HG02571 (cell line): Measurements from ENCODE around the gene DCUN1D2.
"Not testable (repeated sequence)": the region's sequence is repeated elsewhere in the genome, so short reads cannot be mapped to it uniquely, and the experiment has no call there.

Source experiments
- ATAC-seq: cut with Tn5 transposase; IDR thresholded peaks from one replicate; pipeline ENCODE4 v1.9.1; 2021; ENCODE audit warnings: mild to moderate bottlenecking, moderate library complexity; ENCODE audit not compliant: unreplicated experiment

Gene DCUN1D2

DNA sequence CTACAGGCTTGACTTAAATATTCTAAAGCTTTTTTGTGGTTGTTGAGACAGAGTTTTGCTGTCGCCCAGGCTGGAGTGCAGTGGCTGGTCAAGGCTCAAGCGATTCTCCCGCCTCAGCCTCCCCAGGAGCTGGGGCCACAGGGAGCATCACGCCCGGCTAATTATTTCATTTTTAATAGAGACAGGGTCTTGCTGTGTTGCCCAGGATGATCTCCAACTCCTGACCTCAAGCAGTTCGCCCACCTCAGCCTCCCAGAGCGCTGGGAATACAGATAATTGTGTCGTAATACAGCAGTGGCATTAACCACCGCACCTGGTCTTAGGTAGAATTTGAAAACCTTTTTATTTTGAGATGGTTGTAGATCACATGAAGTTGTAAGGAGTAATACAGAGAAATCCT, 1.5 kb upstream of the DCUN1D2 start:
- ATAC-seq, result no peak

DNA sequence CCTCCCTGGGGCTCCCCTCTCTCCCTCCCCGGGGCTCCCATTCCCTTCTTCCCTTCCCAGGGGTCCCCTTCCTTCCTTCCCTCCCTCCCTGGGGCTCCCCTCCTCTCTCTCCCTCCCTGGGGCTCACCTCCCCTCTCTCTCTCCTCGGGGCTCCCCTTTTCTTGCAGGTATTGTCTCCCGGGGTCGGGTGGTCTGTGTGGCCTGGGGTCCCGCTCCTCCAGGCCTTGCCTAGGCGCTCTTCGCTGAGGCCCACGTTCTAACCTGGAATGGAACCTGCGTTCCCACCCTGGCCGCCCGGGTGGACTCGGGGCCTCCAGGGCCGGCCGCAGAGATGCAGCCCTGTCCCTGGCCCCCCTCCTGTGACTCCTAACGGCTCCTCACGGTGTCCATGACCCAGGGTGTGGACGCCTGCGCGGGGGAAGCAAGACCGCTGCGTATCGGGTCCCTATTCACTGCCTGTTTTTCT, 940 bp upstream of the DCUN1D2 start:
- no peak for ATAC-seq

DNA sequence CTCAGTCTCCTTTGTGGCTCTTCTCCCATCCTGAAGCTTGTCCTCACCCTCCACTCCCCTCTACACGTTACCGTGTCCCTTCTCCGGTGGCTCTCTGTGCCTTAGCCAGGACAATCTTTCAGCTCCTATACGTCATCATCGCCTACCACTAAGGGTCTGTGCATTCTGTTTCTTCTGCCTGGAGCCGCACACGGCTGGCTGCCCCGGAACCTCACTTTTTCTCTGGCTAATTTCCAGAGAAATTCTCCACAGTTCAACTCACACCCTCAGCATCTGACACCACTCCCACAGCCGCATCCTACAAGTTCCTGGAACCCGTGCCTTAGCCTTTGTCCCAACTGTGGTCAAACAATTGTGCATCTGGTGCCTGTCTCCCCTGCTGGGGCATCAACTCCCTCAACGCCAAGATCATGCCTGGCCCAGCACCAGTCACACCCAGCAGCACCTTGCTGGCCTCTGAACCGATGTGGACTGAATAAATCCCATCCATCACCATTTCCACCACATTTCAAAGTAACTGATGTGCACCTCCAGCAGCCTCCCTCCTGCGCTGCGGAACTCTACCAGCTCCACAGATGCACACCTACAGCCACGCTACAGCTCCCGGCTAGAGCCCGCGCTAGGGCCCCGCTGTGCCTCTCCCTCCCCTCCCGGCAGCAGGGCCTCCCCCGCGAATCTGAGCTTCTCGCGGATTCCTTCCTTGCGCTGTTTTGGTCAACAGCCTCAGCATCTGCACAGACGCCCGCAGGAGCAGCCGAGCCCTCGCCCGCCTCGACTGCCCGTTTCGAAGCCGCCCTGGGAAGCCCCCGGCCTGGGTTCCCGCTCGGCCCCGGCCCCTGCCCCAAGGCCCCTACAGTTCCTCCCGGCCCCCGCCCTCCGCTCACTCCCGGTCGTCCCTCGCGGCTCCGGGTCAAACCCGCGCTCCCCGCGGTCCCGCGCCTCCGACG, 689 bp downstream of the DCUN1D2 start:
- ATAC-seq, result peak; percentile 20

DNA sequence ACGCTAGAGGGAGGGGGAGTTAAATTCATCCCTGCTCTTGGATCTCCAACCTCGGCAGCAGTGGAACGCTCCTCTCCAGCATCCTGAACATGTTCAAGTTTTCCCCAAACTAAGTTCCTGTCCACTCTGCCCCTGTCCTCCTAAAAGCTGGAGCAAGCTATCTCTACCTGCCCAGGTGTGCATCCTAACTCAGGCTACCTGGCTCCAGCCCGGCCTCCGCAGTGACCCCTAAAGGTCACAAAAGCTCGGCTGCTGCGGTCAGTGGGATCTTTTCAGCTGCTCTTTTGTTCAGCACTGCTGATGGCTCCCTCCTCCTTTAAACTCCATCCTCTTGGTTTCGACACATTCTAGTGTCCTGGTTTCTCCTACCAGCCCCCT, 1.4 kb downstream of the DCUN1D2 start:
- ATAC-seq, result no peak

DNA sequence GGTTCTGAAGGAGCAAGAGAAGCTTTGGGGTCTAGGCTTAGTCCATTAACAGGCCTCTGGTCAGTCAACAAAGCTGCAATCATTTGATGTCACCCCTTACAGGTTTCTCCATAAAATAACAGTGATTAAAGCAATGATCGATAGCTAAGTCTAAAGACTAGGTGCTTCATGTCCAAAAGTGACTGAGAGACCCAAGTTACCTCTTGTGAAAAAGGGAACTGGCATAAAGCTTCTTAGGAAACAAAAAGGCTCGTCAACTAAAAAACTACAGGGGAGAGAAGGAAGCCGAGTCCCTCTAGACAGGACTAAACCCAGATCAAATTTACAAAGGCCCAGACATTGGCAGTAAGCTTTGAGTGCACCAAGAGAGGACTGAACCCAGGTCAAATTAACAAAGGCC, 2.2 kb downstream of the DCUN1D2 start:
- ATAC-seq, result no peak

DNA sequence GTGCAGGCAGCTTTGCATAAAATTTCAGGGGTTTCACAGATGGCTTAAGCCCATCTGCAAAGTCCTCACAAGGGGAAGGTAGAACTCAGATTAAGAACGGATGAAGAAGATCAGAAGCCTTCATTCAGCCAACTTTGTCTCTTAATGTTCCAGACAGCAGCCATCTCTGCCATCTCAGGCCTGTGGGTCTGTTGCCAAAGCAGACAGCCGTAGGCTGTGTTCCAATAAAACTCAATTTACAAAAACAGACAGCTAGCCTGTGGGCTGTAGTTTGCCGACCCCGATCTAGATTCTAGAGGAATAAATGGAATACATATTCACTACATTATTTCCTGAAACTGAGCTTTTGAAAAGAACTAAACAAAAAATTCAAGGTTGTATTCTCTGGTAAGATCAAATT, 3.8 kb downstream of the DCUN1D2 start:
- no peak for ATAC-seq

DNA sequence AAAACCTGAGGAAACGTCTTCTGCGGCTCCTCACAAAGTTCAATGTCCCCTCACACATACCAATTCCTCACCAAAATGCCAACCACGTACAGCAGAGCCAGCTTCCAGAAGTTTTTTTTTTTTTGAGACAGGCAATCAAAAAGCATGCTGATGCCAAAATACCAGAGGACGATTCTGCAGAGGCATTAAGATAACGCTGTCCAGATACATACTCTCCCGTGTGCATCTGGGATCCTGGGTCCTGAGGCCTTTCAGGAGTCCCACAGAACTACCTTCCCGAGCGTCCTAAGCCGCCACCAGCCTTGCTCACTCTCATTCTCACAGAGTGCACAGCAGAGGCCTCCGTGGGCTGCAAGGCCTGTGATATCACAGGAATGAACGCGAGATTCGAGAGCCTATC, 5.0 kb downstream of the DCUN1D2 start:
- ATAC-seq, result no peak

DNA sequence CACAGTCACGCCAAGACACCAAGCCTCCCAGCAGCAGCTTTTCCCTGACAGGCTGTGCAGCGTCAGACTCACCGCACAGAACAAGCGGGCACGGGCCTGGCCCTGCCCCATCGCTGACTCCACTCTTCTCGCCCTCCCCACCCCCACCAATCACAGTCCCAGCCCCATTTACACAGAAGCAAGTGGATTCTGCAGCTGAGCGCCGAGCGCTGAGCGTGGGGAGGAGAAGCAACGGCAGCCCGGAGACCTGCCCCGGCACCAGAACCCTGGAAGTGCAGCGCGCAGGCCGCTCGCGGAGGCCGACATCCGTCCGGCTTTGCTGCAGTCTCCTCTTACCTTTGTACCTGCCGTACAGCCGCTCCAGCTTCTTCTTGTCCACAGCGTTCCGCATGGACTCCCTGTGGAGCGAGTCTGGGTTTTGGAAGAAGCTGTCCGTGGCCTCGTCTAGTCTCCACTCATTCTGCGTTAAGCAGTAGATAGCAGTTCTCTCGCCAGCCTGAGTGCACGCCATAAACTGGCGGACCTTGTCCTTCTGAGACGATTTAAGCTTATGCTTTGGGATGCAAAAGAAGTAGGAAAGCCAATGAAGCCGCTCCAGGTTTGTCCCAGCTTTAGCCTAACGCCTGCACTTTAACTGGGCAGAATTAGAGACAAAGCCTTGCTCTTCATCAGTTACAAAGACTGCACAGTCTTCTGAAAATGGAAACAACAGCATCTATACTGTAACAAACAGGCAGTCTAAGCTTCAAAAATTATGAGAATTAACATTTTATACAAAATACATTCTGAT, 6.8 kb downstream of the DCUN1D2 start:
- no peak for ATAC-seq

DNA sequence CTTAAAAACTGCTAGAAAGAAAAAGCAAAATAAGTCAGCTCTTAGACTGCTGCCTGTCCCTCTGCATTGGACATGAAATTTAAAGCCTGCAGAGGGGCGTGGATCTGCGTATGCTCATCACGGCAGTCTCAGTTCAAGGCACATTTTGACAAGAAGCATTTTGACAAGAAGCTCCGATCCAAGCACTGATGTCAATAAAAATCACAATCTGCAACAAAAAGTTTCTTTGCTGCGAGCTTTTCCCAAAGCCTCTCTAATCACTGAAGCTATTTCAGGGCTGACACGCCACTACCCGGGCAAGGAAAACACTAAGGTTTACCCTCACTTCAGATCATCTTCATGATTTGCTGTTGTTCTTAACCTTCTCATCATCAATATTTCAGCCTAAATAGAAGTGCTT, 7.4 kb downstream of the DCUN1D2 start:
- ATAC-seq, result no peak

DNA sequence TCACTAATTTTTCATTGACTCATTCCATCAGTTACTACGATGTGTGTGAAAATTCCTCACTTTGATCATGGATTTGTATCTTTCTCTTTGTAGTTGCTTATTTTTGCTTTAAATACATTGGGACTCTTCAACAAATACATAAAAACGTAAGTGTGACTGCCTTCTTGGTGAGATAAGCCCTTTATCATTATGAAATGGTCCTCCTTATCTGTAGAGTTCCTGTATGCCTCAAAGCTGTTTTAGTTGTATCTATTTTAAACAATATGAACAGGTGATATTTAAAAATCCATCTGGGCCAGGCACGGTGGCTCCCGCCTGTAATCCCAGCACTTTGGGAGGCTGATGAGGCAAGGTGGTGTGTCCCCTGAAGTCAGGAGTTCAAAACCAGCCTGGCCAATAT, 11.3 kb downstream of the DCUN1D2 start:
- no peak for ATAC-seq

DNA sequence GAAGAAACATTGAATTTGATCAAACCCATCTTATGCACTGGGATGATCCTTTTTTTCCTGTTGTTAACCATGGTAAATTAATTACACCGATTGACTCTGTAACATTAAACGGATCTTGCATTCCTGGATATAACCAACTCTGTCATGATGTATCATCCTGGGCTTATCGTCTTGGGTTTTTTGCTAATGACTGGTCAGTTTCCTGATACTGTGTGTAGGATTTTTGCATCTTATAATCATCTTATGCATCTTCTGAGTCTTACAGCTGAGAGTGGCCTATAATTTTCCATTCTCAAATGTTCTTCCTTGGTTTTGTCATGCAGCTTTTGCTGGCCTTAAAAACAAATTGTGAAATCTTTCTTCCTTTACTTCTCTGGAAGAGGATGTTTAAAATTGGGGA, 12.8 kb downstream of the DCUN1D2 start:
- no peak for ATAC-seq

DNA sequence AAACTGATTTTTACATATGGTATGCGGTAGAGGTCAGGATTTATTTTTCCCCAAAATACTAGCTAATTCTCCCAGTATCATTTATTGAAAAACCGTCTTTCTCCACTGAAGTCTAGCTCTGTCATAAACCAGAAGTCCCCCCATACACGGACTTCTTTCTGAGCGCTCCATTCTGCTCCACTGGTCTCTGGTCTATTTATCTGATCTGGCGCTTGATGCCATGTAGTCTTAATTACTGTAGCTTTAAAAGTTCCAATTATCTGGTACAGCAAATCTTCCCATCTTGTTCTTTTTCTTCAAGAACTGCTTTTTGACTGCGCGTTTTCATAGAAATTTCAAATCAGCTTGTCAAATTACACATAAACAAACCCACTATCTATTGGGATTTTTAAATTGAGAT, 13.7 kb downstream of the DCUN1D2 start:
- ATAC-seq, result no peak

DNA sequence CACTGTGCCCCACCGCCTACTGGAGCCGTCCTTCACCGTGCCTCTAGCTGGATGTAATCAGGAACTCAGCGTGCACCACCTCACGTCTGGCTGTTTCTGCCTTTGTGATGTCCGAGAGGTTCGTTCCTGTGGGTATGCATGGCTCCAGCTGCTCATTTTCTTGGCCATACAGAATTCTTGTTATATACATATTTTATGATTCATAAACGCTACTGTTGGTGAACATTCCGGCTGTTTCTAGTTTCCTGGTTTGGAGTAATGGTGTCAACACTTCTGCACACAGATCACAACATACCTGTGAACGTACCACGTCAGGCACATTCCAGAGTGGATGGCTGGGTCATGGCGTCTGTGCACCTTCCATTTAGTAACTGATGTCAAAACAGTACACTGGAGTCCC, 14.6 kb downstream of the DCUN1D2 start:
- no peak for ATAC-seq

DNA sequence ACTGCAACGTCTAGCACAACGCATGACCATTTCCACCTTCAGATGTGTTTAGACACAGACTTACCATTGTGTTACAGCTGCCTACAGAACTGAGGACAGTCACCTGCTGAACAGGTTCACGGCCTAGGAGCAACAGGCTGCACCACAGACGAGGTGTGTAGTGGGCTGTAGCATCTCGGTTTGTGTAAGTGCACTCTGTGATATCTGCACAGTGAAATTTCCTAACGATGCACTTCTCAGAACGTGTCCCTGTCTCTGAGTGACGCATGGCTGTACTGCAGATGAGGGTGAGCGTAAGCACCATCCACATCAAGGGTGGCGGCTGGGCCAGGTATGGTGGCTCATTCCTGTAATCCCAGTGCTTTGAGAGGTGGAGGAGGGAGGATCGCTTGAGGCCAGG, 15.2 kb downstream of the DCUN1D2 start:
- ATAC-seq, result no peak

DNA sequence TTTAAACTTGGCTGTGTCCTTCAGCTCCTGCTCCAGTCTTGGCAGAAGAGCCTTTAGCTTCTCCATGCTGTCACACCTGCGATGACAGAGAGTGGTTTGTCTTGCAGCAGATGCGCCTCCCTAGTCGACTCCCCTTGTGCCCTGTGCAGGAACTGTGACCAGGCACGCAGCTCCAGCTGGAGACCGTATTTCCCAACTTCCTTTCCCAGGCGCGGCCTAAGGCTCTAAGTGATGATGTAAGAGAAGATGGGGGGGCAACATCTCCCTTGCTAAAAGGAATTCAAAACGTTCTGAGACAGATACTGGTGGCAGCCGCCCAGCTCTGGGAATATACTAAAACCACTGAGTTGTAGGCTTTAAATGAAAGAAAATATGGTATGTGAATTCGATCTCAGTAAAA, 16.3 kb downstream of the DCUN1D2 start:
- no peak for ATAC-seq

DNA sequence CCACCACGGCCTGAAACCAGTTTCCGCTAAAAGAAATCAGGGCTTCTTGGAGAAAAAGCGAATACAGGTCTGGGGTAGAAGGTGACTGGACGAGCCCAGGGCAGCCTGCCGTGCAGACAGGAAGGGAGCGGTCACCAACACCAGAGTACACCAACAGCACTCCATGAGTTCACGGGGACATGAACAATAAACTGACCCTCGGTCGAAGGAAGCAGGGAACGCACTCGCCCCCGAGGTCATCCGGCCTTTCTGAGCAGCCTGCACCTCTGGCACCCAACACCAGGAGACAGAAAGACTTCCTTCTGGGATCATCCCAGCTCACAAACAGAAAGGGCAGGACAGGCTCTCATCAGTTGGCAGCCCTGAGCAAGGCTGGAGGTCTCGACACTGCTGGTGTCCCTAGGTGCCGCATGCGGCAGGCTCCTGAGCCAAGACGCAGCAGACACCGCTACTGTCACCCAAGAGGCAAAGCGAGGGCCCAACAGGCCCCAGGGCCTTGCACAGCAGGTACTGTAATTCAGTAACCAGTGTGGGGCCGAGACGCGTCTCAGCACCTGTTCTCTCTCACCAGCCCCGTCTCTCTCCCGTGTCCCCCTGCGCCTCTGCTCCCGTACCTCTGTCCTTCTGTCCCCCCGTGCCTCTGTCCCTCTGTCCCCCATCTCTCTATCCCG, 18.0 kb downstream of the DCUN1D2 start:
- ATAC-seq, result no peak

DNA sequence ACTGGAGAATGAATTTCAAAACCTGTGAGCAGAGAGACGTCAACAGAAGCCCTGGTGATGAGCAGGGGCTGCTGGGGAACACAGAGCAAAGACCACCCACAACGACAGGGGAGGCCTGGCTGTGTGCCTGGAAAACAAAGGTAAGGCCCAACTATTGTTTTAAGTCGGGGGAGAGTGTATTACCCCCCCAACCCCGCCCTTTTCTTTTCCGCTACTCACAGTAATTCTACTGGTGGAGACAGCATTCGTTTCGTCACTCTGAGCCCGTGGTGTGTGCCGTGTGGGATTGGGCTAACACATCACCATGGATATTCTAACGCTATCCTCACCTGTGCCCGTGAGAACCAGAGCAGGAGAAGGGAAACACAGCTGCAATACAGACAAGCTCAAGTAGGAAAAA, 18.7 kb downstream of the DCUN1D2 start:
- no peak for ATAC-seq

DNA sequence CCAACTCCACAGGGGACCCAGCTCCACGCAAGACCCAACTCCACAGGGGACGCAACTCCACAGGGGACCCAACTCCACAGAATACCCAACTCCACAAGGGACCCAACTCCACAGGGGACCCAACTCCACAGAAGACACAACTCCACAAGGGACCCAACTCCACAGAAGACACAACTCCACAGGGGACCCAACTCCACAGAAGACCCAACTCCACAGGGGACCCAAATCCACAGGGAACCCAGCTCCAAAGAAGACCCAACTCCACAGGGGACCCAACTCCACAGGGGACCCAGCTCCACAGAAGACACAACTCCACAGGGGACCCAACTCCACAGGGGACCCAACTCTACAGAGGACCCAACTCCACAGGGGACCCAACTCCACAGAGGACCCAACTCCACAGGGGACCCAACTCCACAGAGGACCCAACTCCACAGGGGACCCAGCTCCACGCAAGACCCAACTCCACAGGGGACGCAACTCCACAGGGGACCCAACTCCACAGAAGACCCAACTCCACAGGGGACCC, 19.8 kb downstream of the DCUN1D2 start:
- not testable (repeated sequence) for ATAC-seq

DNA sequence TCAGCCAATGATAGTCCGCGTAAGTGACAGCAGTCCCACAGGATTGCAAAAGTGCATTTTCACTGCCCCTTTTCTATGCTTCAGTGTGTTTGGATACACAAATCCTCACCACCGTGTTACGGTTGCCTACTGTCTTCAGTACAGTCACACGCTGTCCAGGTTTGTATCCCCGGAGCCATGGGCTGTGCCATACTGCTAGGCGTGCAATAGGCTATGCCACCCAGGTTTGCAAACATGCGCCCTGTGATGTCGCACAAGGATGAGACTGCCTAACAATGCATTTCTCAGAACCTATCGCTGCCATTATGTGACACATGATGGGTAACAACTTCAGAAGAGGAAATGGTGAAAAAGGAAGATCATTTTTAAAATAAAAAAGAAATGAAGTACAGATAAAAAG, 20.4 kb downstream of the DCUN1D2 start:
- no peak for ATAC-seq

DNA sequence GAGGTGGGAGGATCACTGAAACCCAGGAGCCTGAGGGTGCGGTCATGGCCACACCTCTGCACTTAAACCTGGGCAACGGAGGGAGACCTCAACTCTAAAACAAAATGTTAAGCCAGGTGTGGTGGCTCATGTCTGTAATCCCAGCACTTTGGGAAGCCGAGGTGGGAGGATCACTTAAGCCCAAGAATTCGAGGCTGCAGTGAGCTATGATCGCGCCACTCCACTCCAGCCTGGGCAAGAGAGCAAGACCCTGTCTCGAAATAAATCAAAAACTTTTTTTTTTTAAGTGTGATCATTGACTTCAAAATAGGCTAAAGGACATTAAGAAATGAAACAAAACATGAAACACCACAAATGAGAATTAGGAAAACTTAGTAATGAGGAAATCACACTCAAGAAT, 20.9 kb downstream of the DCUN1D2 start:
- no peak for ATAC-seq

DNA sequence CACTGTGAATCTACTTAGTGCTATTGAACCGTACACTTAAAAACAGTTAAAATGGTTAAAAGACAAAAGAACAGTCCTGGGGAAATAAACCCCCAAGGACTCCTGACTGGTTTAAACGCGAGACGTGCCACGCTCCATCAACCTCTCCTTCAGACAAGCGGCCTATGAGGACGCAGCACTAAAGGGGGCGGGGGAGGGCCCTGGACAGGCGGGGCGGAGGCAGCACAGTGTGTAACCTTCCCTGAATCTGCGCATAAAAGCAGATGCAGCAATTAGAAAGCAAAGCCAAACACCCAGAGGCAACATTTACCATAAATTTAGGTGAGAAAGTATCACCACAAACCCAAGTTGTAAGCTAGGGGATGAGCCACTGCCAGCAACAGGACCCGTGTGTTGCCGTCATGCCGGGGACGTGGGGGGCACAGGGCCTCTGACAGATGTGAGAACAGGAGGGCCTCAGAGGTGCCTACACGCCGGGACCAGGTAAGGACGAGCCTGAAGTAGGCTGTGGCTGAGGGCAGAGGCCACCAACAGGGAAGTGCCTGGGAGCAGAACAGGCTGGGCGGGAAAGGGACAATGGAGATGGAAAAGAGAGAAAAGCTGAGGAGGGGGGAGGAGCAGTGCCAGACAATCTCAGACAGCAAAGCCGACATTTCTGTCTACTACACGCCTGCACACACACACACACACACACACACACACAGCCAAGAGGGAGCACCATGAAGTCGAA, 21.9 kb downstream of the DCUN1D2 start:
- no peak for ATAC-seq
